GM18909 (cell line): ENCODE results near the gene RRBP1.

Experiments
- ATAC-seq: cut with Tn5 transposase; IDR thresholded peaks from one replicate; pipeline ENCODE4 v1.9.1; 2021; ENCODE audit warnings: mild to moderate bottlenecking; ENCODE audit not compliant: unreplicated experiment, poor library complexity

The RRBP1 gene

DNA sequence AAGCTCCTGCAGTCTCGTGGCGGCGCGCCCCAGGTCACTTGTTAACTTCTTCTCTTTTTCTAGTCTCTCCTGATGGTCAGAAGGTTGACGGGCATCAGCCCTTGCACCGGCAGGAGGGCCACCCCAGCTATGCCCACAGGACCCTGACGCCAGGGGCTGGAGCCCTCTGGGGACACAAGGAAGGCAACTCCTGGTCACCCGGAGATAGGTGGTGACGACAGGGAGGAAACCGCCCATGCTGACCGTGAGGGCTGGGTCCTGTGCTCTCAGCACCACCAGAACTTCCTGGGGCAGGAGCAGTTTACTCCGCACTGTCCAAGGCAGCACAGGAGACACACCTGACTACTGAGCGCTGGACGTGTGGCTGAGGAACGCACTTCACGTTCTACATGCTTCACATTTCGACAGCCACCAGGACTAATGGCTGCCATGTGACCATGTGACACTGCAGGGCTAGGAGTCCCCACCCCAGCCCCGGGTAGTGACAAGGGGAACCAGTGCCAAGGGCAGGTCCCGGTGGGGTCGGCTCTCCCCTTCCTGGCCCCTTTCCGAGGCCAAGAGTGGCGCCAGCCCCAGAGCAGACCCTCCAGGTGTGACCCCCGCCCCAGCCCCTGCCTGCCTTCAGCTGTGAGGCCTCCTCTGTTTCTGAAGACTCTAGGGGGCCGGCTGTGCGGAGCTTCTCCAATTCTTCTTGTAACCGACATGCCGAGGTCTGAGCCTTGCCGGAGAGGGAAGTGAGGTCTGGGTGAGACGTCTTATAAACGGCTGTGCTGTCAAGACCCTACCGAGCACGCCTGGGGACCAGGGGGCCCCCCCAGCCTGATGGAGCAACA lies 67.0 kb downstream of the RRBP1 start:
- no peak for ATAC-seq

GRCh38 chr20:17614176-17614811 lies 67.7 kb downstream of the RRBP1 start:
- ATAC-seq: no peak

DNA sequence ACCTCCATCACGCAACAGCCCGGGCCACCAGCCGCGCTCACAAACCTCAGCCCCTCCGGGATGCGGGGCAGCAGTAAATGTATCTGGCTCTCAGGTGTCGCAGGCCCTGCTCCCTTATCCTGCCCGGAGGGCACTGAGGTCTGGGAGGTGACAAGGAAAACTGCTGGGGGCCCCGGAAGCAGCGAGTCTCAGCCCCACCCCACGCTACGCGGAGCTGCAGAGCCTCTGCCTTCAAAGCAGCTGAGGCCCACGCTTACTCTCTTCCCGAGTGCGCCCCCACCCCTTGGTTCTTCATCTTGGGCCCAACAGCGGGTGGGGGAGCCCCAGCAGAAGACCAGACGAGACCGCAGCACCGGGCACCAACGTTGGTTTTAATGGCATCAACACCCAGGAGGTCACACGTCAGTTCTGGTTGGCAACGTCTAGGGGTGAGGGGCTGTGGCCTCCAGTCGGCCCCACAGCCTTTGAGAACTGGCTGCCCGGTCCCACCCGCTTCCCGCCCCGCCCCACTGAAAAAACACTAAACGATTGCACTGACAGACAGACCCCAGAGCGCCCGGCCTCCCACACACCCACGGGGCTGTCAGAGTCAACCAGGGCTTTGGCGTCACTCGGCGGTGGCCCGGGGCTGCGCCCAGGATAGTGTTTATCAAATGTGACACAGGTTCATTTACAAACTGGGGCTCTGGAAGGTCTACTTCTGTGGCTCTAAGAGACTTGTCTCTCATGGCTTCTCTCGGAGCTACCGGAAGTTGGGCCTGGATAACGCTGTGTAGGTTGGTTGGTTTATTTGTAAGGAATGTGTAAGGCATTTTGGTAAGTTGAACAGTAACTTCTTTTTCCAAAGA lies 68.5 kb downstream of the RRBP1 start:
- ATAC-seq: no peak

DNA sequence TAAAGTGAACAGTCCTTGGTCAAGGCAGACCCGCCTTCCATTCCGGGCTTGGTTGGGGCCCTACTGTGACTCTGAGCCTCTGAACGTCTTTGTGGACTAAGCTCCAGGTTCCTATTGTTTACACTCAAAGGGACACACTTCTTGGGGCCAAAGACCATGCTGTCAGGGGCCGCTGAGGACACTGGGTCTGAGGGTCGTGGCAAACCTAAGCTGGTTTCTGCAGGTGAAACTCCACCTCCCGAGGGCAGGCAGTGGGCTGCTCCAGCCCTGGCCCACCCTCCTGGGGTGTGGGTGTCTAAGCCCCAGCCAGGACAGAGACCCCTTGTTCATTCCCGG lies 69.1 kb downstream of the RRBP1 start:
- no peak for ATAC-seq

- ATAC-seq: no peak
Observed at GRCh38 chr20:17612287-17612991, 69.6 kb downstream of the RRBP1 start.

DNA sequence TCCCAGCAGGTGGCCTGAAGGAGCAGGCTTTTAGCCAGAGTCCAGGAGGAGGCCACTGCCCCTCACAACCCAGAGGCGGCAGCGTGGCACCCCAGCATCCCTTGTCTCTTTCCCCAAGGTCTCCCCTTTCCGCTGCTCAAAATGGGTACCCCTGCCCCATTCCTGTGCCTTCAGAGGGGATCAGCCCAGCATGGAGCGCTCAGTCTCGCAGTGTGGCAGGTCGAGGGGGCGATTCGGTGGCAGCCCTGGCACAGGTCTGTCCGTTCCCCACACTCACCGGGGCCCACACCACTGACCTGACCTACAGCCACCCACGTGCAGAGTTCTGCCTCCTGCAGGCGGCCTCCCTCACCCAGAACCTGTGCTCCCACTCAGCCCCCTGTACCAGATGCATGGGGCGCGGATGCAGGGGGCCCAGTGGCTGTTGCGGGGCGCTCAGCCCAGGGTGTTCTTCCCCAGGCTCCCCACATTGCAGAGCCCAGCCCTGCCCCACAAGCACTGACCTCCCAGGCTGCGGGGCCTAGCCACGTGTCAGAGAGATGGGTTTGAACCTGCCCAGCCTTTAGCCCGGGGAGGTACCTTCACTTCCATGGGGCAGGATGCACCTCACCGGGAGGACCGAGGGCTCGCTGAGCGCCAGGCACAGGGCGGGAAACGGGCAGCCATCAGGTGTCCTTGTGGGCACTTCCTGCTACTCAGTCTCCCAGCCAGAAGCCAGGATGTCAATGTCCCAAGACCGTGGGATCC lies 70.3 kb downstream of the RRBP1 start:
- ATAC-seq: no peak

DNA sequence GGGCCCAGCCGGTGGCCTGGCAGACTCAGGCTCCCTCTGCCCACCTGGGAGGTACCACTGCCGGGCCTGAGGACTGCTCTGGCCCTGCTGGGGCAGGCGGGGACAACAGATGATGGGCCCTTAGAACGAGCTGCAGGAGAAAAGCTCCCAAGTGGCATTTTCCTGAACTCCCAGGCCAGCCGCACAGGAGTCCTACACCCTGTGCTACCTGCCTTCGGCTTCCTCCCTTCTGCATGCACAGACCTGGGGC lies 70.8 kb downstream of the RRBP1 start:
- no peak for ATAC-seq

DNA sequence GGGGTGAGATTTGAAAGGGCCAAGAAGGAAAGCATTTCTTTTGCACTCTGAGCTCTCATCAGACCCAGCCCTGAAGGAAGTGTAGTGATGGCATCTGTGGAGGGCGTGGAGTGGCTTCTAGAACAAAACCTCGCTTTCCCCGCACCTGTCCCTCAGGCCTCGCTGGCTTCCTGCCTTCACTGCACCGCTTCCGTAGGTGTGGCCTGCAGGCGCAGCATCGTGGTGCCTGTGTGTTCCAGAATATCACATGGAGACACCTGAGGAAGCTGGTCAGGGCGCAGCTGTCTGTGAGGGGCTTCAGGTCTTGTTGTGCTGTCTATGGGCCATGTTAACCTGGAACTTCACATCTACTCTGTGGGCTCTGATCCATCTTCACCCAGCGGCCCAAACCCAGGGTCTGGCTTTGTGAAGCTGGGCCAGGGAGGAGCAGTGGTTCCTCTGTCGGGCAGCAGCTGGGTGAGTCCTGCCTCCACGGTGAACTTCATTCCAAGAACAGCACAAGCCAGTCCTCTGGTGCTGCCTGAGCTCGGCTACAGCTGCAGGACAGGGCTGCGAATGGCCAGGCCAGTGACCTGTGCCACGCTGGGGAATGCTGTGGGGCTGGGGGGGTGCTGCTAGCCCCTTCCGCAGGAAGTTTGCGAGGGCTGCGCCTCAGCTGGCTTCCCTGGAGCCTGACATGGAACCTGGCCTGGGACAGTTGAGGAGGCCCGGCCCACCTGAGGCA lies 71.3 kb downstream of the RRBP1 start:
- no peak for ATAC-seq

- no peak for ATAC-seq
Observed at GRCh38 chr20:17609811-17610377, 72.1 kb downstream of the RRBP1 start.

DNA sequence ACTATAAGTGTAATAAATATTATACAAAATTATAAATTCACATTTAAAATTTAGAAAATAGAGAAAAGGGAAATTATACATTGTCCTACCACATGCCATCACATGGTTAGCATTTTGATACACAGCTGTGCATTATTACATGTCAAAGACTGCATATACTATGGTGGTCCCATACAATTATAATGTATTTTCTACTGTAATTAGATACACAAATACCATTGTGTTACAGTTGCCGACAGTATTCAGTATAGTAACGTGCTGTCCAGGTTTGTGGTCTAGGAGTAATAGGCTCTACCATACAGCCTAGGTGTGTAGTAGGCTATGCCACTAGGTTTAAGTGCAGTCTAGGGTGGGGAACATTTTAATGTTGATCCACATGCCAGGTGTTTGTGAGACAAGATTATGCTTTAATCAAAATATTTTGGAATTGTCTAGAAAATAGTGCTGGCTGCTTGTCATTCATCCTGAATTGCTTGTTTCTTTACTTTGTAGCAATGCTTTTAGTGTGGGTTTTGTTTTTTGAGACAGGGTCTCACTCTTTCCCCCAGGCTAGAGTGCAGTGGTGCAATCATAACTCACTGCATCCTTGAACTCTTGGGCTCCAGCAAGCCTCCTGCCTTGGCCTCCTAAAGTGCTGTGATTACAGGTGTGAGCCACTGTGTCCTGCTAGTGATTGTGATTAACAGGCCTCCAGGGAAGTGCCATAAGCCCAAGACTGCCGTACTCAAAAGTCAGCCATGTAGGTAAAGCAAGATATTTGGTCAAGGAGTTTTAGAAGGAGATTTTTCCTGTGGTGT lies 73.1 kb downstream of the RRBP1 start:
- no peak for ATAC-seq

- ATAC-seq: no peak
Observed at GRCh38 chr20:17606001-17606400, 76.0 kb downstream of the RRBP1 start.

GRCh38 chr20:17605131-17605660 lies 76.8 kb downstream of the RRBP1 start:
- no peak for ATAC-seq

GRCh38 chr20:17602493-17602892 lies 79.5 kb downstream of the RRBP1 start:
- no peak for ATAC-seq

DNA sequence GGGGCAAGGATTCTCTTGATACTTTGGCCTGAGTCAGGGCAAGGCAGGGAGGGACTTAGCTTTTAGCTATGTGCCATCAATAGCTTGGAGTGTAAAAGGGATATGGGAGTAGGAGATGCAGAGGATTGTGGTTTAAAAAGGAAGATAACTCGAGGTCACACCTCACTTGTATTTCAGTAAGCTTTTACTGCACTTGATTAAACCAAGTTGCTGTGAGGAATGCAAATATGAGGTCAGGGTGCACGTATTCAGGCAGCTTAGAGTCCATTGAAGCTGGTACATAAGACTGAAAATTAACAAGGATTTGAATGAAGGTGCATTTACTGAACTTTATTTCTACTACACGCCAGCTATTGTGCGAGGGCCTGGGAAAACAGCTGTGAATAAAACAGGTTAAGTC lies 80.1 kb downstream of the RRBP1 start:
- no peak for ATAC-seq

DNA sequence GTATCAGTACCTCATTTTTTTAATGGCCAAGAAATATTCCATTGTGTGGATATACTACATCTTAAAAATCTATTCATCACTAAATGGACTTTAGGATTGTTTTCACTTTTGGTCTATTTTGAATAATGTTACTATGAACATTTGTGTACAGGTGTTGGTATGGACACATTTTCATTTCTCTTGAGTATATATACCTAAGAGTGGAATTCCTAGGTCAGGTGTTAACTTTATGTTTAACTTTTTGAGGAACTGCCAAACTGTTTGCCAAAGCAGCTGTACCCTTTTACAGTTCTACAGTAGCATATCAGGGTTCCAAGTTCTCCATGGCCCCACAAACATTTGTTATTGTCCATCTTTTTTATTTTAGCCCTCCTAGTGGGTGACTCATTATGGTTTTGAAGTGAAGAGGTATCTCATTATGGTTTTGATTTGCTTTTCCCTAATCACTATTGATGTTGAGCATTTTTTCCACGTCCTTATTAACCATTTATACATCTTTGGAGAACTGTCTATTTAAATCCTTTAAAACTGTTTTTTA lies 84.0 kb downstream of the RRBP1 start:
- ATAC-seq: no peak

- no peak for ATAC-seq
Observed at GRCh38 chr20:17595856-17596255, 86.2 kb downstream of the RRBP1 start.

DNA sequence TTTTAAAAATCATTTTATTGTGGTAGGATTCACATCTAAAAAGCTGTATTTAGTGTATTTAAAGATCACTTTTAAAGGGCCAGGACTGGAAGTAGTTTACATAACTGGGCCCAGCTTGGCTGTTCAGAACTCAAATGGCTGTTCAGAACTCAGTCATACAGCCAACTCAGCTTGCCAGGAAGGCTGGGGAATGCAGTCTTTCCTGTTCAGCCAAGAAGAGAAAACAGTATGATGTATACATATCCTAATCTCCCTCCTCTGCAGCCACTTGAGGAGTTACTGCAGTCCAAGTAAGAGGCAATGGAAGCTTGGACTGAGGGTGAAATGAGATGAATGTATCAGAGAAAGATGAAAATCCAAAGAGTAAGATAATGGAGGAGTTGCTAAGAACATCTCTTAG lies 87.6 kb downstream of the RRBP1 start:
- no peak for ATAC-seq

GRCh38 chr20:17593902-17594301 lies 88.1 kb downstream of the RRBP1 start:
- ATAC-seq: no peak
